PC-3 (cell line): ENCODE results near the gene NOTCH1. TPM values are rescaled to one million over a fixed set of nuclear protein-coding genes. Genes with fewer than 3 reads are reported as not detected.

Source experiments
- ATAC-seq: fragments of 200-7000 bp; cut with Tn5 transposase; 2 replicates; pipeline ENCODE4 v1.9.1; 2020; ENCODE audit warnings: mild to moderate bottlenecking, moderate library complexity
- BruUV-seq: library from RNA; stranded (reverse); fragments of 400-500 nt; replicated peaks from 2 replicates; lab custom pipeline; 2021; lab: Mats Ljungman, UMichigan
- CTCF ChIA-PET: fragments of 300-600 bp; sonication (Branson Sonifier 250); formaldehyde crosslinking; loops from one replicate; lab custom pipeline; 2022; ENCODE audit warnings: antibody characterized with exemption; lab: Charles Lee
- POLR2A ChIA-PET: fragments of 300-600 bp; sonication (Branson Sonifier 250); formaldehyde crosslinking; loops from one replicate; lab custom pipeline; 2022; ENCODE audit warnings: antibody characterized with exemption; ENCODE audit not compliant: unreplicated experiment; lab: Charles Lee
- DNase-seq: peaks from one replicate; pipeline ENCODE4 v3.0.0-alpha.2; 2015
- H2AFZ ChIP-seq: fragments of 300-600 bp; sonication (generic); 2 replicates; pipeline ENCODE4 v1.6.0; 2016; ENCODE audit warnings: antibody characterized with exemption, low read length
- H3F3A ChIP-seq: fragments of 300-600 bp; sonication (generic); one replicate; pipeline ENCODE4 v1.6.0; 2017; ENCODE audit warnings: antibody characterized with exemption, low read length, control low read depth, mild to moderate bottlenecking; ENCODE audit not compliant: unreplicated experiment
- H3K27ac ChIP-seq: fragments of 300-600 bp; sonication (generic); 2 replicates; pipeline ENCODE4 v1.5.1; 2016; ENCODE audit warnings: mild to moderate bottlenecking, low read length
- H3K27me3 ChIP-seq: fragments of 300-600 bp; sonication (generic); 2 replicates; pipeline ENCODE4 v1.6.1; 2016; ENCODE audit warnings: low read length, mixed read lengths
- H3K36me3 ChIP-seq: fragments of 300-600 bp; sonication (generic); 2 replicates; pipeline ENCODE4 v1.6.1; 2016; ENCODE audit warnings: low read depth, mixed run types, low read length, mixed read lengths
- H3K4me1 ChIP-seq: fragments of 300-600 bp; sonication (generic); 2 replicates; pipeline ENCODE4 v1.5.1; 2016; ENCODE audit warnings: low read length; ENCODE audit not compliant: insufficient read depth
- H3K4me2 ChIP-seq: fragments of 300-600 bp; sonication (generic); 2 replicates; pipeline ENCODE4 v1.6.0; 2016; ENCODE audit warnings: low read length
- H3K4me3 ChIP-seq: fragments of 300-600 bp; sonication (generic); 2 replicates; pipeline ENCODE4 v1.5.1; 2016; ENCODE audit warnings: mild to moderate bottlenecking, low read length, mixed read lengths
- H3K79me2 ChIP-seq: fragments of 300-600 bp; sonication (generic); 2 replicates; pipeline ENCODE4 v1.6.1; 2017; ENCODE audit warnings: low read length, mixed read lengths
- H3K9ac ChIP-seq: fragments of 300-600 bp; sonication (generic); 2 replicates; pipeline ENCODE4 v1.6.0; 2016; ENCODE audit warnings: mild to moderate bottlenecking, low read length
- H3K9me2 ChIP-seq: fragments of 300-600 bp; sonication (generic); replicated peaks from 2 replicates; pipeline ENCODE4 v1.6.1; 2016; ENCODE audit warnings: mixed run types, low read length, mixed read lengths
- H3K9me3 ChIP-seq: fragments of 300-600 bp; sonication (generic); 2 replicates; pipeline ENCODE4 v1.6.1; 2016; ENCODE audit warnings: low read length, mixed read lengths
- H4K20me1 ChIP-seq: fragments of 300-600 bp; sonication (generic); 2 replicates; pipeline ENCODE4 v1.6.1; 2016; ENCODE audit warnings: low read length, mixed read lengths
- EZH2 ChIP-seq: fragments of 300-600 bp; sonication (generic); IDR thresholded peaks from one replicate; pipeline ENCODE4 v1.6.1; 2017; ENCODE audit warnings: antibody characterized with exemption, mild to moderate bottlenecking, low read length; ENCODE audit not compliant: unreplicated experiment
- EZH2phosphoT487 ChIP-seq: fragments of 300-600 bp; sonication (generic); IDR thresholded peaks from 2 replicates; pipeline ENCODE4 v1.6.1; 2018; ENCODE audit warnings: mild to moderate bottlenecking, antibody characterized with exemption, low read length, borderline replicate concordance
- intact Hi-C: fragments of 100-400 bp; cut with micrococcal nuclease; formaldehyde crosslinking; loops from 2 replicates; pipeline ENCODE4 v1.9.0; 2023
- total RNA-seq: library from RNA; depleted of rRNA; stranded (reverse); fragments of >200 nt; gene quantifications from 2 replicates; pipeline ENCODE4 v1.2.3, GENCODE V29; 2014
- TF ChIP-seq, protein P1 (sequence below): fragments of 300-600 bp; sonication (generic); conservative IDR thresholded peaks from 2 replicates; pipeline ENCODE4 v1.5.1; 2017; ENCODE audit warnings: antibody characterized with exemption, low read depth, mild to moderate bottlenecking, low read length

NOTCH1 gene
- total RNA-seq, 1 experiment from 2014 or later, result 14.3 TPM

DNA sequence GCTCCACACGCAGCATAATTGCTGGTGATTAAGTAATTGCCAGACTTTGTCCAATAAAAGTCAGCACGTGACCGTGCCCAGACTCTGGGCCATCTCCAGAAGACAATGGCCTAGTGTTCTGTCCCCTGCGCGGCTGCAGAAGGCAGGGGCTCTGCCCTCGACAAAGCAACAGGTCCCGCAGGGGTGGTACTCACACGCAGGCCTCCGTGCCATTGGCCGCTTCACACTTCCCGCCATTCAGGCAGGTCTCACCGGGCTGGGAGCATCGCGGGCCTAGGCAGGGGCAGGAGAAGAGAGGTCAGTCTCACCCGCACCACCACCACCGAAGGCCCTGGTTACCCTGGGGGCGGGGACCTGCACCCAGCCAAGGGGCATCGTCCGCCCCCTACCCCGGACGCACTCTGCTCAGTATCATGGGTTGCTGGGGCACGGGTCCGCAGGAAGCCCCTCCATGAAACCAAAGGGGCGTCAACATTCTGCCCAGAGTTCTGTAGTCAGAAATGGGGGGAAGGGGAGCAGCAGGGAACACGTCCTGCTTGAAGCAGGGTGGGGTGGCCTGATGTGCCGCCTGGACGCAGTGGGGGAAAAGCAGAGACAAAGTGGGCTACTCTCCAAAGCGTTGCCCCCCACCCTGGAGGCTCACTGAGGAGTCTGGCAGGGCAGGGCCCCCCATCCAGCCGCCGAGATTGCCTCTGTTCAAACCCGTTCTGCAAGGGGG is 1.9 kb downstream of the NOTCH1 start:
- H3F3A ChIP-seq, result no peaks in the 10 kb centered on the region

DNA sequence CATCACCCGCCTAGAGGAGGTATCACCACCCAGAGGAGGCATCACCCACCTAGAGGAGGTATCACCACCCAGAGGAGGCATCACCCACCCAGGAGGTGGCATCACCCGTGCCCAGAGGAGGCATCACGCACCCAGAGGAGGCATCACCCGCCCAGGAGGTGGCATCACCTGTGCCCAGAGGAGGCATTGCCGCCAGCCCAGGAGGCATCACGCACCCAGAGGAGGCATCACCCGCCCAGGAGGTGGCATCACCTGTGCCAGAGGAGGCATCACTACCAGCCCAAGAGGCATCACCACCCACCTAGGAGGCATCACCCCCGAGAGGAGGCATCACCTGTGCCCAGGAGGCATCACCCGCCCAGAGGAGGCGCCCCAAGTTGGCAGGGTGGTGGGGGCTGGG is 2.6 kb downstream of the NOTCH1 start:
- H4K20me1 ChIP-seq, result 0 out of 2 replicates have a peak, but pooled peaks cover 7% of the 10 kb centered on the region
- ChIA-PET POLR2A (no interaction called here), CTCF (interaction anchor here (0.5 kb wide), 1 partner anchor 125 kb away, joined by 3 read pairs; no protein-coding TSS in a partner anchor)
- BruUV-seq, result no TSS peak
- peaks cover 36% of the 10 kb centered on the region for H3K4me1 ChIP-seq
- H3K9me3 ChIP-seq, result no peaks in the 10 kb centered on the region
- intact Hi-C loops, result loop anchor here (10.0 kb wide), 1 partner anchor 58 kb away; the partner anchor contains the start of gene SEC16A
- no peak overlapping the region for H3K27ac ChIP-seq
- H3K9ac ChIP-seq, result no peak overlapping the region
- H3K79me2 ChIP-seq, result peaks cover 24% of the 10 kb centered on the region
- H3K4me2 ChIP-seq, result no peak overlapping the region
- no peaks in the 10 kb centered on the region for H3K27me3 ChIP-seq
- no peaks in the 10 kb centered on the region for H3F3A ChIP-seq
- H2AFZ ChIP-seq, result no peak overlapping the region
- no peaks in the 10 kb centered on the region for H3K36me3 ChIP-seq
- no peak for DNase-seq
- no peak for ATAC-seq
- no peaks in the 10 kb centered on the region for H3K9me2 ChIP-seq
- H3K4me3 ChIP-seq, result no peak overlapping the region
- no peak for TF ChIP-seq EZH2phosphoT487
- TF ChIP-seq EZH2, result no peak
- TF ChIP-seq, protein P1, sequence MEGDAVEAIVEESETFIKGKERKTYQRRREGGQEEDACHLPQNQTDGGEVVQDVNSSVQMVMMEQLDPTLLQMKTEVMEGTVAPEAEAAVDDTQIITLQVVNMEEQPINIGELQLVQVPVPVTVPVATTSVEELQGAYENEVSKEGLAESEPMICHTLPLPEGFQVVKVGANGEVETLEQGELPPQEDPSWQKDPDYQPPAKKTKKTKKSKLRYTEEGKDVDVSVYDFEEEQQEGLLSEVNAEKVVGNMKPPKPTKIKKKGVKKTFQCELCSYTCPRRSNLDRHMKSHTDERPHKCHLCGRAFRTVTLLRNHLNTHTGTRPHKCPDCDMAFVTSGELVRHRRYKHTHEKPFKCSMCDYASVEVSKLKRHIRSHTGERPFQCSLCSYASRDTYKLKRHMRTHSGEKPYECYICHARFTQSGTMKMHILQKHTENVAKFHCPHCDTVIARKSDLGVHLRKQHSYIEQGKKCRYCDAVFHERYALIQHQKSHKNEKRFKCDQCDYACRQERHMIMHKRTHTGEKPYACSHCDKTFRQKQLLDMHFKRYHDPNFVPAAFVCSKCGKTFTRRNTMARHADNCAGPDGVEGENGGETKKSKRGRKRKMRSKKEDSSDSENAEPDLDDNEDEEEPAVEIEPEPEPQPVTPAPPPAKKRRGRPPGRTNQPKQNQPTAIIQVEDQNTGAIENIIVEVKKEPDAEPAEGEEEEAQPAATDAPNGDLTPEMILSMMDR, result no peak

More for the DNA sequence above, 1.9 kb downstream of the NOTCH1 start:
- POLR2A ChIA-PET, result no interaction called here
- Histone ChIP-seq H3K79me2 (peaks cover 19% of the 10 kb centered on the region), H3K4me1 (peaks cover 32% of the 10 kb centered on the region), H3K9me3 (no peaks in the 10 kb centered on the region), H3K4me3 (peak overlapping the region; percentile 83), H3K9ac (no peak overlapping the region), H4K20me1 (0 out of 2 replicates have a peak, but pooled peaks cover 7% of the 10 kb centered on the region), H3K27me3 (no peaks in the 10 kb centered on the region), H3K9me2 (no peaks in the 10 kb centered on the region), H3K4me2 (peak overlapping the region; percentile 96), H3K36me3 (no peaks in the 10 kb centered on the region), H2AFZ (no peak overlapping the region), H3K27ac (no peak overlapping the region)
- no TSS peak for BruUV-seq
- intact Hi-C loops, result loop anchor here (10.0 kb wide), 1 partner anchor 59 kb away; the partner anchor contains the start of gene SEC16A
- CTCF ChIA-PET, result interaction anchor here (0.5 kb wide), 1 partner anchor 125 kb away, joined by 3 read pairs; no protein-coding TSS in a partner anchor
- no peak for TF ChIP-seq EZH2
- no peak for TF ChIP-seq EZH2phosphoT487
- TF ChIP-seq, protein P1, result no peak
- ATAC-seq, result no peak
- no peak for DNase-seq
